H1 (cell line): ENCODE data around the gene SPPL3.

Experiments used
- CHD2 ChIP-seq: IDR thresholded peaks from 2 replicates; pipeline ENCODE4 v1.6.1; 2012; ENCODE audit warnings: low read length, improper control_type of control experiment
- JUND ChIP-seq: IDR thresholded peaks from 2 replicates; pipeline ENCODE4 v1.6.1; 2011; ENCODE audit warnings: mild to moderate bottlenecking, improper control_type of control experiment, low read length
- POLR2A ChIP-seq, 2 experiments: IDR thresholded peaks; 1 replicate in 1 of 2; 2 replicates in 1 of 2; pipeline ENCODE4 v1.6.1; 2011; ENCODE audit warnings: low read depth in 2 of 2, low read length in 2 of 2, mild to moderate bottlenecking in 2 of 2; ENCODE audit errors: control extremely low read depth in 1 of 2

GRCh38 chr12:120798696-120799095 lies 105.5 kb downstream of the SPPL3 start:
- TF ChIP-seq CHD2, result no peak
- TF ChIP-seq POLR2A (IDR thresholded peaks at IDR 0.05; ENCODE audit: control extremely low read depth in 1 of 2, low read depth in 2 of 2, low read length in 2 of 2), result no peak
- TF ChIP-seq JUND, result no peak
